OCI-LY7 (cell line): Measurements from ENCODE around the gene CA10. TPM values are rescaled to one million over a fixed set of nuclear protein-coding genes. Genes with fewer than 3 reads are reported as not detected.

Experiments
- BruUV-seq: library from RNA; stranded (reverse); fragments of 400-500 nt; replicated peaks from 2 replicates; lab custom pipeline; 2021; lab: Mats Ljungman, UMichigan
- CTCF ChIA-PET: fragments of 300-600 bp; sonication (Branson Sonifier 250); formaldehyde crosslinking; loops from one replicate; lab custom pipeline; 2022; ENCODE audit warnings: antibody characterized with exemption; ENCODE audit not compliant: unreplicated experiment; lab: Charles Lee
- POLR2A ChIA-PET: fragments of 300-600 bp; sonication (Branson Sonifier 250); formaldehyde crosslinking; loops from one replicate; lab custom pipeline; 2022; ENCODE audit warnings: antibody characterized with exemption; lab: Charles Lee
- DNase-seq: peaks from one replicate; pipeline ENCODE4 v3.0.0-alpha.2; 2015; ENCODE audit warnings: low spot score
- H2AFZ ChIP-seq: fragments of 200-600 bp; sonication (generic), shearing (Covaris generic); 2 replicates; pipeline ENCODE4 v1.6.1; 2014; ENCODE audit warnings: mild to moderate bottlenecking, antibody characterized with exemption, low read length, moderate library complexity
- H3K27ac ChIP-seq: fragments of 200-600 bp; sonication (generic); 2 replicates; pipeline ENCODE4 v1.5.1; 2014; ENCODE audit warnings: mixed run types, low read depth, mild to moderate bottlenecking, moderate library complexity, low read length, inconsistent platforms; ENCODE audit not compliant: poor library complexity, severe bottlenecking
- H3K36me3 ChIP-seq: fragments of 200-600 bp; sonication (generic); 2 replicates; pipeline ENCODE4 v1.6.1; 2014; ENCODE audit warnings: mild to moderate bottlenecking, antibody characterized with exemption, low read length, moderate library complexity, mixed read lengths; ENCODE audit not compliant: insufficient read depth
- H3K4me1 ChIP-seq: fragments of 200-600 bp; sonication (generic); 2 replicates; pipeline ENCODE4 v1.5.1; 2014; ENCODE audit warnings: mild to moderate bottlenecking, low read length; ENCODE audit not compliant: insufficient read depth, poor library complexity, severe bottlenecking
- H3K4me2 ChIP-seq: fragments of 200-600 bp; sonication (generic); 2 replicates; pipeline ENCODE4 v1.6.1; 2014; ENCODE audit warnings: mild to moderate bottlenecking, low read length
- H3K4me3 ChIP-seq: fragments of 200-600 bp; sonication (generic); 2 replicates; pipeline ENCODE4 v1.5.1; 2014; ENCODE audit warnings: mild to moderate bottlenecking, low read depth, low read length; ENCODE audit not compliant: poor library complexity, severe bottlenecking
- H3K79me2 ChIP-seq: fragments of 200-600 bp; sonication (generic); 2 replicates; pipeline ENCODE4 v1.6.1; 2016; ENCODE audit warnings: low read depth, mild to moderate bottlenecking, low read length, moderate library complexity, mixed read lengths; ENCODE audit not compliant: insufficient read depth
- H3K9me2 ChIP-seq: fragments of 200-600 bp; sonication (generic); 2 replicates; pipeline ENCODE4 v1.6.1; 2016; ENCODE audit warnings: mild to moderate bottlenecking, low read length, mixed read lengths; ENCODE audit not compliant: insufficient read depth
- H3K9me3 ChIP-seq: fragments of 200-600 bp; sonication (generic); 2 replicates; pipeline ENCODE4 v1.6.1; 2014; ENCODE audit warnings: mild to moderate bottlenecking, mixed run types, low read length, mixed read lengths
- H4K20me1 ChIP-seq: fragments of 200-600 bp; sonication (generic); 2 replicates; pipeline ENCODE4 v1.6.1; 2014; ENCODE audit warnings: mild to moderate bottlenecking, antibody characterized with exemption, low read length, moderate library complexity, mixed read lengths; ENCODE audit not compliant: insufficient read depth
- EZH2phosphoT487 ChIP-seq: fragments of 200-600 bp; sonication (generic); IDR thresholded peaks from 2 replicates; pipeline ENCODE4 v1.6.1; 2018; ENCODE audit warnings: low read depth, borderline replicate concordance, mild to moderate bottlenecking, mixed run types, antibody characterized with exemption, low read length, moderate library complexity, mixed read lengths
- intact Hi-C: fragments of 100-400 bp; cut with micrococcal nuclease; formaldehyde crosslinking; loops from one replicate; pipeline ENCODE4 v1.10.0; 2022; ENCODE audit not compliant: unreplicated experiment
- total RNA-seq, 2 experiments: library from RNA; depleted of rRNA in 1 of 2; stranded (reverse); fragments of >200 nt in 1 of 2; shearing (Covaris generic) in 1 of 2; gene quantifications; 2 replicates each; pipeline ENCODE4 v1.2.3, GENCODE V29; 2014 to 2022
- TF ChIP-seq, protein P1 (sequence below): fragments of 200-600 bp; sonication (generic); conservative IDR thresholded peaks from 2 replicates; pipeline ENCODE4 v1.5.1; 2014; ENCODE audit warnings: mild to moderate bottlenecking, antibody characterized with exemption, low read length, moderate library complexity, mixed read lengths

The CA10 gene
- total RNA-seq, 2 experiments from 2014 or later: not detected

DNA sequence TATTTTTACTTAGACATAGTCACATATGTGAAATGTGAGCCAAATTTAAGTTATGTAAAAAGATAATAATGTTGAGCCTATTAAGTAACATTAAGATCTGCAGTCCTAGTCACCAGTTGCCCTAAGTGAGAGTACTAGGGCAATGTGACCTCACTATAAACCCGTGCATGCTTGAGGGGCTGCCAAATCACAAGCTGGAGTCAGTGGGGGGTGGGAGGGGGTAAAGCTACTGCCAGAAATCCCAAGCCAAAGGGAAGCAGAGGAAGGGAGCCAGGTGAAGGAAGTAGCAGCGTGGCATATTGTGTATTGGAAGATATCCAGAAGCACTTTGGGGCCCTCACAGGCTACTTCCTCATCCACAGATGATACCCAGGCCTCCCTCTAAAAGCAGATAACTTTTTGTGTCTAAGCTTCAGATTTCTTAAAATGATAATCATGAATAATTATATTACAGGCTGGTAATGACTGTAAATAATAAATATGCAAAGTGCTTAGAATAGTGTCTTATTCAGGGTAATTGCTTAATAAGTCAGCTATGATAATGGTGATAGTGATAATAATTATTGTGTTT is 134.1 kb downstream of the CA10 start:
- H3K79me2 ChIP-seq: no peaks in the 10 kb centered on the region
- DNase-seq: no peak
- no peak overlapping the region for H3K4me2 ChIP-seq
- H3K36me3 ChIP-seq: no peaks in the 10 kb centered on the region
- no peaks in the 10 kb centered on the region for H3K9me2 ChIP-seq
- no peak overlapping the region for H3K4me3 ChIP-seq
- no peak overlapping the region for H3K27ac ChIP-seq
- no peak for TF ChIP-seq EZH2phosphoT487
- TF ChIP-seq, protein P1, sequence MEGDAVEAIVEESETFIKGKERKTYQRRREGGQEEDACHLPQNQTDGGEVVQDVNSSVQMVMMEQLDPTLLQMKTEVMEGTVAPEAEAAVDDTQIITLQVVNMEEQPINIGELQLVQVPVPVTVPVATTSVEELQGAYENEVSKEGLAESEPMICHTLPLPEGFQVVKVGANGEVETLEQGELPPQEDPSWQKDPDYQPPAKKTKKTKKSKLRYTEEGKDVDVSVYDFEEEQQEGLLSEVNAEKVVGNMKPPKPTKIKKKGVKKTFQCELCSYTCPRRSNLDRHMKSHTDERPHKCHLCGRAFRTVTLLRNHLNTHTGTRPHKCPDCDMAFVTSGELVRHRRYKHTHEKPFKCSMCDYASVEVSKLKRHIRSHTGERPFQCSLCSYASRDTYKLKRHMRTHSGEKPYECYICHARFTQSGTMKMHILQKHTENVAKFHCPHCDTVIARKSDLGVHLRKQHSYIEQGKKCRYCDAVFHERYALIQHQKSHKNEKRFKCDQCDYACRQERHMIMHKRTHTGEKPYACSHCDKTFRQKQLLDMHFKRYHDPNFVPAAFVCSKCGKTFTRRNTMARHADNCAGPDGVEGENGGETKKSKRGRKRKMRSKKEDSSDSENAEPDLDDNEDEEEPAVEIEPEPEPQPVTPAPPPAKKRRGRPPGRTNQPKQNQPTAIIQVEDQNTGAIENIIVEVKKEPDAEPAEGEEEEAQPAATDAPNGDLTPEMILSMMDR: no peak
- no peaks in the 10 kb centered on the region for H4K20me1 ChIP-seq
- no TSS peak for BruUV-seq
- no peaks in the 10 kb centered on the region for H3K9me3 ChIP-seq
- POLR2A ChIA-PET: no interaction called here
- CTCF ChIA-PET: no interaction called here
- intact Hi-C loops: no loop called here
- no peaks in the 10 kb centered on the region for H3K4me1 ChIP-seq
- no peak overlapping the region for H2AFZ ChIP-seq

DNA sequence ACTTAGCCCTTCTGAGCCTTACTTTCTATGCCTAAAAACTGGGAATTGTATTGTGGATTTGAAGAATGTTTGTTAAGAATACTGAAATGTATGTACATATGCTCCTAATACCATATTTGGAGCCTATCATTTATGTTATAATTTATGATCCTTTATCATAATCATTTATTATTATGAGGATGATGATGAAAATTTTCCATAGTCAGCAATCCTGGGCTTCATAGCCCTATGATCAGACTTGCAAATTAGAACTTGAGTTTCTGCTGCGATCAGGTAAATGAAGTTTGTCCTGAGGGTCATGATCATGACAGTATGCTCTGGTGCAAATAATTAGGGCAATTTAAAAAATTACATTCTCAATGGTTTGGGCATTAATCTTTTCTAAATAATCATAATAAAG is 147.4 kb downstream of the CA10 start:
- Histone ChIP-seq H4K20me1 (no peaks in the 10 kb centered on the region), H3K36me3 (no peaks in the 10 kb centered on the region), H3K9me2 (no peaks in the 10 kb centered on the region), H2AFZ (no peak overlapping the region), H3K79me2 (no peaks in the 10 kb centered on the region), H3K4me1 (no peaks in the 10 kb centered on the region), H3K27ac (no peak overlapping the region), H3K4me3 (no peak overlapping the region), H3K4me2 (no peak overlapping the region), H3K9me3 (no peaks in the 10 kb centered on the region)
- no TSS peak for BruUV-seq
- CTCF ChIA-PET: no interaction called here
- POLR2A ChIA-PET: no interaction called here
- no peak for DNase-seq
- TF ChIP-seq, protein P1: no peak
- TF ChIP-seq EZH2phosphoT487: no peak
- intact Hi-C loops: no loop called here

DNA sequence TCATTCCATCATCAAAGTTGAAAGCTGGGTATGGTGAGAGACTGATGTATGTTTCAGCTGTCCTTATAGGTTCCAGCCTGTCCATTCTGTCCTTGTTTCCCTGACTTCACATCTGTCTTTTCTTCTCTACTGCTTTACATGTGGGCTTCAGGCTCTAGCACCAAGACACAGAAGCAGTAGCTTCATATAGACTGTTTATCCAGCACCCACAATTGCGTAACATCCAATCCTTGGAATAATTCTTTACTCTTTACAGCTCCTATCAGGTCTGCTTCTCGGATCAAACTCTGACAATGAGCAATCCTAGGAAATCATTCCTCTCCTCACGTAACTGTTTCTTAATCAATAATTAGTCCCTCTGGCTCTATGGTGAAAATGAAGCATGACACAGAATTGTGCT is 158.9 kb downstream of the CA10 start:
- H4K20me1 ChIP-seq: no peaks in the 10 kb centered on the region
- TF ChIP-seq, protein P1: no peak
- TF ChIP-seq EZH2phosphoT487: no peak
- H3K9me3 ChIP-seq: no peaks in the 10 kb centered on the region
- intact Hi-C loops: no loop called here
- POLR2A ChIA-PET: no interaction called here
- CTCF ChIA-PET: no interaction called here
- no peaks in the 10 kb centered on the region for H3K9me2 ChIP-seq
- H3K36me3 ChIP-seq: no peaks in the 10 kb centered on the region
- H2AFZ ChIP-seq: no peak overlapping the region
- no TSS peak for BruUV-seq
- H3K4me3 ChIP-seq: no peak overlapping the region
- no peak for DNase-seq
- no peak overlapping the region for H3K4me2 ChIP-seq
- H3K4me1 ChIP-seq: no peaks in the 10 kb centered on the region
- H3K27ac ChIP-seq: no peak overlapping the region
- no peaks in the 10 kb centered on the region for H3K79me2 ChIP-seq
